Measurements from ENCODE around the gene FBLN5. TPM values are rescaled to one million over a fixed set of nuclear protein-coding genes. Genes with fewer than 3 reads are reported as not detected.

Gene FBLN5
- total RNA-seq, 4 donors from 2014 or later = 79.7 to 161 (median 116) TPM

DNA sequence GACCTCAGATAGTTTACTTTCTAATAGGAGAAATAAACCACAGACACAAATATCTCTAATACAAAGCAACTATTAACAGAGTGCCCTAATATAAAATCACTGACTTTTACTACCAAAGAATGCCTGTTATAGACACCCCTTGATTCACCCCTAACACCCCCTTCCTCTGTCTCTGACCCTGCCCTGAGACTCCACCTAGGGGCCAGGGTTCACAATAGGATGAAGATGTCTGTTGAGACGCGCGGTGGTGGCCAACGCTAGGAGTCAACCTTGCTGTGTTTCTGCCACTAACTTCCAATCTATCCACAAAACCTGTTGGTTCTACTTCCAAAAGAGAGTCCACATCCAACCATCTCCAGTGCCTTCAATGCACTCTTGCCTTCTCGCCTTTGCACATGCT is 69.2 kb downstream of the FBLN5 start:
- H3K27ac ChIP-seq (replicated peaks in 1 of 4) = no peak overlapping the region
- TF ChIP-seq POLR2AphosphoS5 (IDR thresholded peaks at IDR 0.05) (no peak), EP300 (IDR thresholded peaks at IDR 0.05) (no peak), POLR2A (IDR thresholded peaks at IDR 0.05; ENCODE audit: low read depth) (no peak)
- TF ChIP-seq, protein P1, sequence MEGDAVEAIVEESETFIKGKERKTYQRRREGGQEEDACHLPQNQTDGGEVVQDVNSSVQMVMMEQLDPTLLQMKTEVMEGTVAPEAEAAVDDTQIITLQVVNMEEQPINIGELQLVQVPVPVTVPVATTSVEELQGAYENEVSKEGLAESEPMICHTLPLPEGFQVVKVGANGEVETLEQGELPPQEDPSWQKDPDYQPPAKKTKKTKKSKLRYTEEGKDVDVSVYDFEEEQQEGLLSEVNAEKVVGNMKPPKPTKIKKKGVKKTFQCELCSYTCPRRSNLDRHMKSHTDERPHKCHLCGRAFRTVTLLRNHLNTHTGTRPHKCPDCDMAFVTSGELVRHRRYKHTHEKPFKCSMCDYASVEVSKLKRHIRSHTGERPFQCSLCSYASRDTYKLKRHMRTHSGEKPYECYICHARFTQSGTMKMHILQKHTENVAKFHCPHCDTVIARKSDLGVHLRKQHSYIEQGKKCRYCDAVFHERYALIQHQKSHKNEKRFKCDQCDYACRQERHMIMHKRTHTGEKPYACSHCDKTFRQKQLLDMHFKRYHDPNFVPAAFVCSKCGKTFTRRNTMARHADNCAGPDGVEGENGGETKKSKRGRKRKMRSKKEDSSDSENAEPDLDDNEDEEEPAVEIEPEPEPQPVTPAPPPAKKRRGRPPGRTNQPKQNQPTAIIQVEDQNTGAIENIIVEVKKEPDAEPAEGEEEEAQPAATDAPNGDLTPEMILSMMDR (IDR thresholded peaks at IDR 0.05) = no peak
- WGBS = 96% methylated on average over 5 of the region's 5 CpGs
- no peaks in the 10 kb centered on the region for H3K27me3 ChIP-seq
- H3K4me1 ChIP-seq = peaks cover 0 to 16% (median 5%) of the 10 kb centered on the region in 4 donors
- no peak for DNase-seq (ENCODE audit: extremely low spot score)
- H3K9me3 ChIP-seq = no peaks in the 10 kb centered on the region
- H3K36me3 ChIP-seq = peaks cover 0 to 21% (median 10%) of the 10 kb centered on the region in 4 donors
- intact Hi-C loops (cut with DNase I) = no loop called here
- no peak overlapping the region for H3K4me3 ChIP-seq

GRCh38 chr14:91877376-91877915 is 70.0 kb downstream of the FBLN5 start:
- Histone ChIP-seq H3K9me3 (no peaks in the 10 kb centered on the region), H3K4me1 (peaks cover 5 to 15% (median 9%) of the 10 kb centered on the region in 4 donors), H3K27me3 (no peaks in the 10 kb centered on the region), H3K4me3 (no peak overlapping the region), H3K27ac (replicated peaks in 1 of 4) (no peak overlapping the region), H3K36me3 (peaks cover 0 to 21% (median 10%) of the 10 kb centered on the region in 4 donors)
- no peak for DNase-seq (ENCODE audit: extremely low spot score)
- intact Hi-C loops (cut with DNase I) = no loop called here
- 85% methylated on average over 13 of the region's 13 CpGs for WGBS
- TF ChIP-seq POLR2A (IDR thresholded peaks at IDR 0.05; ENCODE audit: low read depth) (no peak), EP300 (IDR thresholded peaks at IDR 0.05) (no peak), POLR2AphosphoS5 (IDR thresholded peaks at IDR 0.05) (no peak)
- TF ChIP-seq, protein P1 (IDR thresholded peaks at IDR 0.05) = no peak

GRCh38 chr14:91876492-91876891 is 71.0 kb downstream of the FBLN5 start:
- H3K4me3 ChIP-seq = no peak overlapping the region
- 83% methylated on average over 6 of the region's 6 CpGs for WGBS
- H3K27me3 ChIP-seq = no peaks in the 10 kb centered on the region
- intact Hi-C loops (cut with DNase I) = no loop called here
- no peaks in the 10 kb centered on the region for H3K9me3 ChIP-seq
- TF ChIP-seq, protein P1 (IDR thresholded peaks at IDR 0.05) = no peak
- no peak for TF ChIP-seq POLR2A (IDR thresholded peaks at IDR 0.05; ENCODE audit: low read depth)
- no peak for TF ChIP-seq EP300 (IDR thresholded peaks at IDR 0.05)
- no peak for TF ChIP-seq POLR2AphosphoS5 (IDR thresholded peaks at IDR 0.05)
- peaks cover 0 to 21% (median 10%) of the 10 kb centered on the region in 4 donors for H3K36me3 ChIP-seq
- DNase-seq (ENCODE audit: extremely low spot score) = no peak
- H3K27ac ChIP-seq (replicated peaks in 1 of 4) = no peak overlapping the region
- peaks cover 12 to 24% (median 17%) of the 10 kb centered on the region in 4 donors for H3K4me1 ChIP-seq

DNA sequence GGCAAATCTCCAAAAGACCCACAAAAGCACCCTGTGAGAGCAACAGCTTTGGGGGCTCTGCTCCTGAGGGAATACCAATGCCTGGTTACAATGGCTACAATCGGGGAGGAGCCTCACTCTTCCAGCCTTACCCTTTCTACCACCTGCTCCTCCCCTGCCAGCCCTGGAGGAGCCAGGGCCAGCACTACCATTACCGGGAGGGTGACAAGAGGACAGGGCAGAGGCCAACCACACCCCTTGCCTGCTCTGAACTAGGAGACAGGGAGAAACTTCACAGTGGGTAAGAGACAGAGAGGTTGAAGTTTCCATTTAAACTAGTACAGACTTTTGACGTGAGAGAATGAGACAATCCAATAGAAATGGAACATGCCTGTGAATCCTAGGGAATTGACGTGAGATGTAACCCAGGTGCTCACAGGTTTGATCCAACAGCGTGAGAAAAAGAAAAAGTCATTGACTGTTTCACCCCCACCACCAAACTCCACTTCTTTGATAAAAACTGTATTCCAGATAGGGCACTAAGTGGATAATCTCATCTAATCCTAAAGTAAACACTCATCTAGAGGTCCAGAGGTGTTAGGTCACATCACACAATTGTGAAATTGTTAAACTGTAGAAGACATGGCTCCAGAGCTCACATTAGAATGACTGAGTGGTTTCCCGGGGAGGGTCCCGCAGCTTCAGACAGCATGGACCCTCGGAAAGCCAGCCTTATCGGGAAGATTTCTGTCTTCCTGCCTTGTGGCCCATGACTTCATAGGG is 71.8 kb downstream of the FBLN5 start:
- no peaks in the 10 kb centered on the region for H3K27me3 ChIP-seq
- TF ChIP-seq POLR2AphosphoS5 (IDR thresholded peaks at IDR 0.05) = no peak
- TF ChIP-seq, protein P1 (IDR thresholded peaks at IDR 0.05) = no peak
- TF ChIP-seq POLR2A (IDR thresholded peaks at IDR 0.05; ENCODE audit: low read depth) = no peak
- TF ChIP-seq EP300 (IDR thresholded peaks at IDR 0.05) = no peak
- no peaks in the 10 kb centered on the region for H3K9me3 ChIP-seq
- intact Hi-C loops (cut with DNase I) = no loop called here
- no peak for DNase-seq (ENCODE audit: extremely low spot score)
- H3K4me3 ChIP-seq = no peak overlapping the region
- H3K27ac ChIP-seq (replicated peaks in 1 of 4) = no peak overlapping the region
- peaks cover 0 to 18% (median 10%) of the 10 kb centered on the region in 4 donors for H3K36me3 ChIP-seq
- peaks cover 12 to 25% (median 18%) of the 10 kb centered on the region in 4 donors for H3K4me1 ChIP-seq
- 91% methylated on average over 9 of the region's 9 CpGs for WGBS
